HepG2 (cell line): ENCODE results near the gene E2F1. TPM values are rescaled to one million over a fixed set of nuclear protein-coding genes. Genes with fewer than 3 reads are reported as not detected.

Experiments used
- ATAC-seq: fragments of 200-7000 bp; cut with Tn5 transposase; 3 replicates; pipeline ENCODE4 v1.9.1; 2020; ENCODE audit warnings: mild to moderate bottlenecking, moderate library complexity
- BruUV-seq: library from RNA; stranded (reverse); fragments of 400-500 nt; replicated peaks from 2 replicates; lab custom pipeline; 2021; lab: Mats Ljungman, UMichigan
- CTCF ChIA-PET: fragments of 300-600 bp; formaldehyde crosslinking; extraction: SDS; loops from one replicate; lab custom pipeline; 2021; ENCODE audit warnings: low total read pairs, inconsistent platforms, low intra/inter-chr PET ratio; lab: Yijun Ruan, JAX
- POLR2A ChIA-PET: fragments of 350-600 bp; sonication (Branson Sonifier 250); formaldehyde crosslinking; loops from one replicate; lab custom pipeline; 2020; ENCODE audit warnings: antibody characterized with exemption, inconsistent platforms; lab: Yijun Ruan, JAX
- DNase-seq: peaks from one replicate; pipeline ENCODE4 v3.0.0-alpha.2; 2015; ENCODE audit warnings: low spot score
- FAIRE-seq: peaks from 3 replicates; lab custom pipeline; 2011; peaks lifted over from hg19 to GRCh38; lab: Jason Lieb, UNC
- H2AFZ ChIP-seq: one replicate; pipeline ENCODE4 v1.6.1; 2011; ENCODE audit warnings: low read length, inconsistent platforms
- H3K27ac ChIP-seq: fragments of 300-600 bp; 3 replicates; pipeline ENCODE4 v1.8.0; 2011; ENCODE audit warnings: mixed run types, mild to moderate bottlenecking, mixed read lengths, low read length, inconsistent platforms; ENCODE audit not compliant: insufficient read depth; ENCODE audit errors: extremely low read length
- H3K27me3 ChIP-seq, 2 experiments: fragments of 200-600 bp in 1 of 2; 2 replicates in 1 of 2; 3 replicates in 1 of 2; pipeline versions ENCODE4 v1.6.0 to v1.8.0; 2011; ENCODE audit warnings: low read length in 2 of 2, mild to moderate bottlenecking in 2 of 2, moderate library complexity in 2 of 2, inconsistent platforms in 1 of 2; ENCODE audit not compliant: insufficient read depth in 2 of 2, control insufficient read depth in 1 of 2
- H3K36me3 ChIP-seq, 2 experiments: fragments of 200-600 bp in 1 of 2; replicated peaks in 1 of 2; 2 replicates in 1 of 2; 3 replicates in 1 of 2; pipeline versions ENCODE4 v1.5.1 to v1.8.0; 2011; ENCODE audit warnings: low read length in 2 of 2, inconsistent platforms in 1 of 2; ENCODE audit not compliant: insufficient read depth in 2 of 2, control insufficient read depth in 1 of 2
- H3K4me1 ChIP-seq: 2 replicates; pipeline ENCODE4 v1.5.1; 2012; ENCODE audit warnings: low read length, inconsistent platforms; ENCODE audit not compliant: insufficient read depth
- H3K4me2 ChIP-seq: 2 replicates; pipeline ENCODE4 v1.6.0; 2011; ENCODE audit warnings: low read depth, low read length, inconsistent platforms
- H3K4me3 ChIP-seq, 3 experiments: fragments of 200-600 bp in 1 of 3; sonication (generic), shearing (Covaris generic) in 1 of 3; replicated peaks in 1 of 3; 2 replicates each; pipeline ENCODE4 v1.5.1; 2011 to 2016; ENCODE audit warnings: low read length in 3 of 3, inconsistent platforms in 2 of 3, low read depth in 2 of 3, mild to moderate bottlenecking in 2 of 3, control low read depth in 1 of 3, mixed read lengths in 1 of 3; ENCODE audit not compliant: insufficient read depth in 1 of 3
- H3K79me2 ChIP-seq: one replicate; pipeline ENCODE4 v1.6.1; 2011; ENCODE audit warnings: low read length, inconsistent platforms; ENCODE audit not compliant: insufficient read depth
- H3K9ac ChIP-seq: 2 replicates; pipeline ENCODE4 v1.6.0; 2011; ENCODE audit warnings: mild to moderate bottlenecking, low read depth, low read length, inconsistent platforms; ENCODE audit not compliant: insufficient read depth
- H3K9me3 ChIP-seq: 2 replicates; pipeline ENCODE4 v1.5.1; 2012; ENCODE audit warnings: mild to moderate bottlenecking, low read length
- H4K20me1 ChIP-seq: 2 replicates; pipeline ENCODE4 v1.6.0; 2011; ENCODE audit warnings: inconsistent platforms, mild to moderate bottlenecking, low read length, moderate library complexity; ENCODE audit not compliant: insufficient read depth
- ATAD3A ChIP-seq: sonication (generic); formaldehyde crosslinking; IDR thresholded peaks from 2 replicates; pipeline ENCODE4 v1.4.0; 2020; ENCODE audit warnings: missing genetic modification reagents
- HOXD1 ChIP-seq: sonication (generic); formaldehyde crosslinking; IDR thresholded peaks from 2 replicates; pipeline ENCODE4 v1.5.0; 2020; ENCODE audit warnings: missing genetic modification reagents
- MAFF ChIP-seq: IDR thresholded peaks from 2 replicates; pipeline ENCODE4 v1.6.1; 2011; ENCODE audit warnings: low read depth, low read length, improper control_type of control experiment
- NKX3-1 ChIP-seq: sonication (generic); formaldehyde crosslinking; IDR thresholded peaks from 2 replicates; pipeline ENCODE4 v1.5.0; 2020; ENCODE audit warnings: missing genetic modification reagents
- RBM22 ChIP-seq: fragments of 200-400 bp; formaldehyde crosslinking; optimal IDR thresholded peaks from 2 replicates; pipeline ENCODE3; 2017; ENCODE audit warnings: mild to moderate bottlenecking, low read length, moderate library complexity
- RCOR2 ChIP-seq: IDR thresholded peaks from 2 replicates; pipeline ENCODE4 v1.6.1; 2016; ENCODE audit warnings: missing biosample characterization, missing genetic modification reagents
- SP2 ChIP-seq: sonication (generic); formaldehyde crosslinking; IDR thresholded peaks from 2 replicates; pipeline ENCODE4 v1.5.1; 2020; ENCODE audit warnings: mild to moderate bottlenecking, missing genetic modification reagents
- ZNF558 ChIP-seq: sonication (generic); formaldehyde crosslinking; IDR thresholded peaks from 2 replicates; pipeline ENCODE4 v1.9.0; 2022; ENCODE audit warnings: mild to moderate bottlenecking, missing genetic modification reagents, borderline replicate concordance
- ZNF782 ChIP-seq: sonication (generic); formaldehyde crosslinking; IDR thresholded peaks from 2 replicates; pipeline ENCODE4 v1.4.0; 2020; ENCODE audit warnings: missing genetic modification reagents, mild to moderate bottlenecking, borderline replicate concordance
- WGBS: methylation state at CpG from one replicate; pipeline ENCODE4 v1.1.6; 2017; ENCODE audit warnings: low lambda C conversion rate; 5-methylcytosine and 5-hydroxymethylcytosine counted together
- in situ Hi-C: cut with HindIII; loops from 2 replicates; pipeline ENCODE4 v1.10.0; 2017; ENCODE audit warnings: low pct_unique_long_range_greater_than_20kb; ENCODE audit not compliant: extremely low pct_ligation_motif_present
- intact Hi-C: fragments of 100-400 bp; cut with micrococcal nuclease; formaldehyde crosslinking; loops from one replicate; pipeline ENCODE4 v1.10.0; 2022; ENCODE audit not compliant: unreplicated experiment
- polyA plus RNA-seq, 8 experiments: library from polyadenylated mRNA; depleted of rRNA in 3 of 8; stranded (reverse) in 7 of 8; unstranded in 1 of 8; fragments of >200 nt; fragmentation: Illumina TruSeq in 4 of 8; extraction: Trizol in 4 of 8; gene quantifications; 2 replicates each; pipeline versions ENCODE4 v1.2.1 to v1.2.3, GENCODE V29; 2011 to 2016; ENCODE audit warnings: low read depth in 4 of 8, missing spikeins in 1 of 8, mixed read lengths in 1 of 8; ENCODE audit not compliant: insufficient read depth in 1 of 8
- total RNA-seq, 5 experiments: library from RNA; depleted of rRNA; stranded (reverse); fragments of >200 nt; fragmentation: Illumina TruSeq; extraction: Trizol; gene quantifications; 2 replicates each; pipeline ENCODE4 v1.2.3, GENCODE V29; 2016; ENCODE audit warnings: low read depth in 1 of 5
- TF ChIP-seq, protein P1 (sequence below): fragments of 450-650 bp; IDR thresholded peaks from 2 replicates; pipeline ENCODE4 v1.6.1; 2017
- TF ChIP-seq, protein P2 (sequence below): sonication (generic); formaldehyde crosslinking; IDR thresholded peaks from 2 replicates; pipeline ENCODE4 v1.8.1; 2022; ENCODE audit warnings: mild to moderate bottlenecking, missing genetic modification reagents
- TF ChIP-seq, protein P3 (sequence below): sonication (generic); formaldehyde crosslinking; IDR thresholded peaks from 2 replicates; pipeline ENCODE4 v1.5.0; 2020; ENCODE audit warnings: mild to moderate bottlenecking, missing genetic modification reagents, moderate library complexity
- TF ChIP-seq, protein P4 (sequence below): sonication (generic); formaldehyde crosslinking; IDR thresholded peaks from 2 replicates; pipeline ENCODE4; 2020; ENCODE audit warnings: missing genetic modification reagents, mild to moderate bottlenecking, borderline replicate concordance
- TF ChIP-seq, protein P5 (sequence below): sonication (generic); formaldehyde crosslinking; IDR thresholded peaks from 2 replicates; pipeline ENCODE4 v1.4.0; 2020; ENCODE audit warnings: missing genetic modification reagents

The E2F1 gene
- total and polyA plus RNA-seq, 2 of the 13 experiments (the other 11 are each of a cell fraction or from before 2014, with no cell fraction given): 25.5 to 39.4 TPM

DNA sequence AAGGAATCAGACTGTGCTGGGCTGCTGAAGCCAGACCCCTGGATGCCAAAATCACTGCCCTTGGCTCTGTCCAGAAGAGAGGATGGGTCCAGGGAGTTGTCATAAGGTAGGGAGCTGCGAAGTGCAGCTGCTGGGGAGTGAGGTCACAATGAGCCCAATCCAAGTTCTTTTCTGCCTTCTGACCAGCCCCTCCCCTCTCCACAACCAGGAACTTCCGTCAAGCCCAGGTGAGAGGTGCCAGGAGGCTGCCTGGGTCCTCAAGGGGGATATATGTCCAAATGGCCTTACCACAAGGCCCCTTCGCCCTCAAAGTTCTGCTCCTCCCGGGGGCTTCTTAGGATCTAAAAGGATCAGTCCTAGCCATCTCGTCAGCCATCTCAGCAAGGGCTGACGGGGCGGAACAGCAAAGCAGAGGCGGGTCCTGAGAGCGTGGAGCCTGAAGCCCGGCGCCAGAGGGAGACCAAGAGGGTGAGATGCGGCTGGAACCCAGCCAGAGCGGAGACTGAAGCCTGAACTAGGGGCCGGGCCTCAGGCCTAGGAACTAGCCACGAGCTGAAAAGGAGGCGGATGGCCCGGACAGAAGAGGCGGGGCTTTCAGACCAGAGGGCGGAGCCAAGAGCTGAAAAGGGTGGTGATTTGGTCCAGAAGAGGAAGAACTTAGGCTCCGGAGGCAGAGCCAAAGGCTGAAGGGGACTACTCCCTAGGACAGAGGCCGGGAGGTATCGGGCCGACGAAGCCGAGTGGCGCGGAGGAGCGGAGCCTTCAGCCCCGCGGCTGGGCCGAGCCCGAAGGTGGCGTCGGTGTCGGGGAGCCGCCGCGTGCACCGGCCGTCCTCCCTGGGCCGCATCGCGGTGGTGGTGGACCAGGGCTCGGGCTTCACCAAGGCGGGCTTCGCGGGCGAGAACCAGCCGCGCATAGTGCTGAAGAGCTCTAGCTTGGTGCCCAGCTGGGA, 19.6 kb downstream of the E2F1 start, which contains the start of gene ACTL10:
Gene ACTL10, plus strand, starts transcription at position 651 of the 952 bp plus-strand sequence. CDS start 555 bp downstream, outside the sequence.
- H3K79me2 ChIP-seq: peaks cover 9% of the 10 kb centered on the region
- intact Hi-C loops: no loop called here
- FAIRE-seq: no peak
- BruUV-seq: no TSS peak
- no peaks in the 10 kb centered on the region for H3K9me3 ChIP-seq
- H4K20me1 ChIP-seq: 0 out of 2 replicates have a peak, but pooled peaks cover 1% of the 10 kb centered on the region
- no peak for ATAC-seq
- no peak for DNase-seq
- H2AFZ ChIP-seq: no peak within 1 kb of the TSS
- no peak within 1 kb of the TSS for H3K4me3 ChIP-seq
- H3K4me2 ChIP-seq: no peak within 1 kb of the TSS
- in situ Hi-C loops: no loop called here
- CTCF ChIA-PET: interaction anchor here (0.7 to 1.9 kb wide), 2 partner anchors 209 to 464 kb away, joined by 3 to 14 read pairs; no protein-coding TSS in a partner anchor
- 98% methylated on average over 50 of the region's 50 CpGs for WGBS
- no peak within 1 kb of the TSS for H3K27ac ChIP-seq
- H3K36me3 ChIP-seq: peaks cover 18 to 35% of the 10 kb centered on the region in 2 experiments
- POLR2A ChIA-PET: interaction anchor here (1.0 to 3.7 kb wide), 3 partner anchors 8 to 177 kb away, joined by 3 to 15 read pairs (median 5); partner anchors contain the start of genes CBFA2T2 and ZNF341
- H3K9ac ChIP-seq: no peak within 1 kb of the TSS
- peaks cover 48% of the 10 kb centered on the region for H3K4me1 ChIP-seq
- no peaks in the 10 kb centered on the region; a peak in 1 of 5 replicates for H3K27me3 ChIP-seq
- no peak for TF ChIP-seq ATAD3A (CRISPR knock-in tag)
- TF ChIP-seq, protein P1, sequence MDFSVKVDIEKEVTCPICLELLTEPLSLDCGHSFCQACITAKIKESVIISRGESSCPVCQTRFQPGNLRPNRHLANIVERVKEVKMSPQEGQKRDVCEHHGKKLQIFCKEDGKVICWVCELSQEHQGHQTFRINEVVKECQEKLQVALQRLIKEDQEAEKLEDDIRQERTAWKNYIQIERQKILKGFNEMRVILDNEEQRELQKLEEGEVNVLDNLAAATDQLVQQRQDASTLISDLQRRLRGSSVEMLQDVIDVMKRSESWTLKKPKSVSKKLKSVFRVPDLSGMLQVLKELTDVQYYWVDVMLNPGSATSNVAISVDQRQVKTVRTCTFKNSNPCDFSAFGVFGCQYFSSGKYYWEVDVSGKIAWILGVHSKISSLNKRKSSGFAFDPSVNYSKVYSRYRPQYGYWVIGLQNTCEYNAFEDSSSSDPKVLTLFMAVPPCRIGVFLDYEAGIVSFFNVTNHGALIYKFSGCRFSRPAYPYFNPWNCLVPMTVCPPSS: no peak
- no peak for TF ChIP-seq RCOR2
- no peak for TF ChIP-seq HOXD1 (CRISPR knock-in tag)
- TF ChIP-seq, protein P2, sequence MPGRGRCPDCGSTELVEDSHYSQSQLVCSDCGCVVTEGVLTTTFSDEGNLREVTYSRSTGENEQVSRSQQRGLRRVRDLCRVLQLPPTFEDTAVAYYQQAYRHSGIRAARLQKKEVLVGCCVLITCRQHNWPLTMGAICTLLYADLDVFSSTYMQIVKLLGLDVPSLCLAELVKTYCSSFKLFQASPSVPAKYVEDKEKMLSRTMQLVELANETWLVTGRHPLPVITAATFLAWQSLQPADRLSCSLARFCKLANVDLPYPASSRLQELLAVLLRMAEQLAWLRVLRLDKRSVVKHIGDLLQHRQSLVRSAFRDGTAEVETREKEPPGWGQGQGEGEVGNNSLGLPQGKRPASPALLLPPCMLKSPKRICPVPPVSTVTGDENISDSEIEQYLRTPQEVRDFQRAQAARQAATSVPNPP (CRISPR knock-in tag): no peak
- TF ChIP-seq, protein P3, sequence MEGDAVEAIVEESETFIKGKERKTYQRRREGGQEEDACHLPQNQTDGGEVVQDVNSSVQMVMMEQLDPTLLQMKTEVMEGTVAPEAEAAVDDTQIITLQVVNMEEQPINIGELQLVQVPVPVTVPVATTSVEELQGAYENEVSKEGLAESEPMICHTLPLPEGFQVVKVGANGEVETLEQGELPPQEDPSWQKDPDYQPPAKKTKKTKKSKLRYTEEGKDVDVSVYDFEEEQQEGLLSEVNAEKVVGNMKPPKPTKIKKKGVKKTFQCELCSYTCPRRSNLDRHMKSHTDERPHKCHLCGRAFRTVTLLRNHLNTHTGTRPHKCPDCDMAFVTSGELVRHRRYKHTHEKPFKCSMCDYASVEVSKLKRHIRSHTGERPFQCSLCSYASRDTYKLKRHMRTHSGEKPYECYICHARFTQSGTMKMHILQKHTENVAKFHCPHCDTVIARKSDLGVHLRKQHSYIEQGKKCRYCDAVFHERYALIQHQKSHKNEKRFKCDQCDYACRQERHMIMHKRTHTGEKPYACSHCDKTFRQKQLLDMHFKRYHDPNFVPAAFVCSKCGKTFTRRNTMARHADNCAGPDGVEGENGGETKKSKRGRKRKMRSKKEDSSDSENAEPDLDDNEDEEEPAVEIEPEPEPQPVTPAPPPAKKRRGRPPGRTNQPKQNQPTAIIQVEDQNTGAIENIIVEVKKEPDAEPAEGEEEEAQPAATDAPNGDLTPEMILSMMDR (CRISPR knock-in tag): no peak
- TF ChIP-seq ZNF782 (CRISPR knock-in tag): no peak
- no peak for TF ChIP-seq ZNF558
- TF ChIP-seq, protein P4, sequence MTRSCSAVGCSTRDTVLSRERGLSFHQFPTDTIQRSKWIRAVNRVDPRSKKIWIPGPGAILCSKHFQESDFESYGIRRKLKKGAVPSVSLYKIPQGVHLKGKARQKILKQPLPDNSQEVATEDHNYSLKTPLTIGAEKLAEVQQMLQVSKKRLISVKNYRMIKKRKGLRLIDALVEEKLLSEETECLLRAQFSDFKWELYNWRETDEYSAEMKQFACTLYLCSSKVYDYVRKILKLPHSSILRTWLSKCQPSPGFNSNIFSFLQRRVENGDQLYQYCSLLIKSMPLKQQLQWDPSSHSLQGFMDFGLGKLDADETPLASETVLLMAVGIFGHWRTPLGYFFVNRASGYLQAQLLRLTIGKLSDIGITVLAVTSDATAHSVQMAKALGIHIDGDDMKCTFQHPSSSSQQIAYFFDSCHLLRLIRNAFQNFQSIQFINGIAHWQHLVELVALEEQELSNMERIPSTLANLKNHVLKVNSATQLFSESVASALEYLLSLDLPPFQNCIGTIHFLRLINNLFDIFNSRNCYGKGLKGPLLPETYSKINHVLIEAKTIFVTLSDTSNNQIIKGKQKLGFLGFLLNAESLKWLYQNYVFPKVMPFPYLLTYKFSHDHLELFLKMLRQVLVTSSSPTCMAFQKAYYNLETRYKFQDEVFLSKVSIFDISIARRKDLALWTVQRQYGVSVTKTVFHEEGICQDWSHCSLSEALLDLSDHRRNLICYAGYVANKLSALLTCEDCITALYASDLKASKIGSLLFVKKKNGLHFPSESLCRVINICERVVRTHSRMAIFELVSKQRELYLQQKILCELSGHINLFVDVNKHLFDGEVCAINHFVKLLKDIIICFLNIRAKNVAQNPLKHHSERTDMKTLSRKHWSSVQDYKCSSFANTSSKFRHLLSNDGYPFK (CRISPR knock-in tag): no peak
- TF ChIP-seq, protein P5, sequence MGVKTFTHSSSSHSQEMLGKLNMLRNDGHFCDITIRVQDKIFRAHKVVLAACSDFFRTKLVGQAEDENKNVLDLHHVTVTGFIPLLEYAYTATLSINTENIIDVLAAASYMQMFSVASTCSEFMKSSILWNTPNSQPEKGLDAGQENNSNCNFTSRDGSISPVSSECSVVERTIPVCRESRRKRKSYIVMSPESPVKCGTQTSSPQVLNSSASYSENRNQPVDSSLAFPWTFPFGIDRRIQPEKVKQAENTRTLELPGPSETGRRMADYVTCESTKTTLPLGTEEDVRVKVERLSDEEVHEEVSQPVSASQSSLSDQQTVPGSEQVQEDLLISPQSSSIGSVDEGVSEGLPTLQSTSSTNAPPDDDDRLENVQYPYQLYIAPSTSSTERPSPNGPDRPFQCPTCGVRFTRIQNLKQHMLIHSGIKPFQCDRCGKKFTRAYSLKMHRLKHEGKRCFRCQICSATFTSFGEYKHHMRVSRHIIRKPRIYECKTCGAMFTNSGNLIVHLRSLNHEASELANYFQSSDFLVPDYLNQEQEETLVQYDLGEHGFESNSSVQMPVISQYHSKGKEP (CRISPR knock-in tag): no peak
- no peak for TF ChIP-seq NKX3-1 (CRISPR knock-in tag)
- no peak for TF ChIP-seq MAFF
- TF ChIP-seq RBM22: peak; percentile 52
- no peak for TF ChIP-seq SP2 (CRISPR knock-in tag)
